ENCODE results near the gene RAB3IL1.

RAB3IL1 gene

GRCh38 chr11:61862714-61863547, 54.4 kb downstream of the RAB3IL1 start:
- no peak for DNase-seq

GRCh38 chr11:61861634-61862033, 55.7 kb downstream of the RAB3IL1 start:
- DNase-seq = no peak

- no peak for DNase-seq
Observed at GRCh38 chr11:61860054-61860903, 57.1 kb downstream of the RAB3IL1 start.

GRCh38 chr11:61855939-61856680, 61.3 kb downstream of the RAB3IL1 start:
- DNase-seq = no peak

GRCh38 chr11:61854966-61855714, 62.2 kb downstream of the RAB3IL1 start:
- DNase-seq = no peak

GRCh38 chr11:61854206-61854895, 63.0 kb downstream of the RAB3IL1 start:
- no peak for DNase-seq

- DNase-seq = no peak
Observed at GRCh38 chr11:61853698-61854169, 63.6 kb downstream of the RAB3IL1 start.

GRCh38 chr11:61851900-61852295, 65.5 kb downstream of the RAB3IL1 start:
- no peak for DNase-seq

GRCh38 chr11:61851113-61851899, 66.1 kb downstream of the RAB3IL1 start:
- DNase-seq = no peak

GRCh38 chr11:61850687-61851086, 66.7 kb downstream of the RAB3IL1 start:
- no peak for DNase-seq

- no peak for DNase-seq
Observed at GRCh38 chr11:61848631-61849030, 68.7 kb downstream of the RAB3IL1 start.

- no peak for DNase-seq
Observed at GRCh38 chr11:61847914-61848581, 69.3 kb downstream of the RAB3IL1 start.
